Suprapubic skin (tissue), 4 donors: Measurements from ENCODE around the gene CECR2. TPM values are rescaled to one million over a fixed set of nuclear protein-coding genes. Genes with fewer than 3 reads are reported as not detected.
"Not testable (repeated sequence)": the region's sequence is repeated elsewhere in the genome, so short reads cannot be mapped to it uniquely, and the experiment has no call there.

Experiments
- DNase-seq, 2 donors: peaks; one replicate each; pipeline ENCODE4 v3.0.0-alpha.2; 2019; ENCODE audit warnings: low spot score in 2 of 2
- H3K27ac ChIP-seq: fragments of 200-600 bp; sonication (generic); one replicate; pipeline ENCODE4 v1.5.1; 2019
- H3K27me3 ChIP-seq: fragments of 200-600 bp; sonication (generic); one replicate; pipeline ENCODE4 v1.5.1; 2019
- H3K36me3 ChIP-seq: fragments of 200-600 bp; sonication (generic); one replicate; pipeline ENCODE4 v1.5.1; 2019
- H3K4me1 ChIP-seq: fragments of 200-600 bp; sonication (generic); one replicate; pipeline ENCODE4 v1.5.1; 2019
- H3K4me3 ChIP-seq: fragments of 200-600 bp; sonication (generic); one replicate; pipeline ENCODE4 v1.5.1; 2019; ENCODE audit warnings: mild to moderate bottlenecking
- H3K9me3 ChIP-seq: fragments of 200-600 bp; sonication (generic); one replicate; pipeline ENCODE4 v1.5.1; 2019
- CTCF ChIP-seq, 2 donors: fragments of 200-600 bp in 1 of 2; fragments of 450-650 bp in 1 of 2; sonication (generic) in 1 of 2; IDR thresholded peaks; one replicate each; pipeline ENCODE4 v1.5.1; 2016 to 2019; ENCODE audit warnings: antibody characterized with exemption in 2 of 2, mild to moderate bottlenecking in 1 of 2, moderate library complexity in 1 of 2
- EP300 ChIP-seq: sonication (generic); formaldehyde crosslinking; IDR thresholded peaks from one replicate; pipeline ENCODE4 v1.6.1; 2017; ENCODE audit warnings: antibody characterized with exemption
- POLR2A ChIP-seq, 2 donors: fragments of 450-650 bp; IDR thresholded peaks; one replicate each; pipeline ENCODE4 v1.6.1; 2017; ENCODE audit warnings: antibody characterized with exemption in 2 of 2, mild to moderate bottlenecking in 2 of 2, moderate library complexity in 2 of 2
- POLR2AphosphoS5 ChIP-seq, 3 donors: sonication (generic); formaldehyde crosslinking; IDR thresholded peaks; one replicate each; pipeline ENCODE4 v1.6.1; 2017; ENCODE audit warnings: antibody characterized with exemption in 3 of 3
- WGBS: methylation state at CpG from one replicate; pipeline ENCODE4 v1.1.5; 2018; 5-methylcytosine and 5-hydroxymethylcytosine counted together
- total RNA-seq, 4 donors: library from RNA; depleted of rRNA; stranded (reverse); fragments of >200 nt; gene quantifications; one replicate each; pipeline ENCODE4 v1.1.0, GENCODE V29; 2016

Gene CECR2
- total RNA-seq, 4 donors from 2014 or later = 2.5 to 3.9 (median 3.7) TPM

- WGBS = 92% methylated on average over 3 of the region's 3 CpGs
- H3K4me1 ChIP-seq = no peaks in the 10 kb centered on the region
- no peak overlapping the region for H3K27ac ChIP-seq
- DNase-seq = no peak
- H3K4me3 ChIP-seq = no peak overlapping the region
- H3K9me3 ChIP-seq = no peaks in the 10 kb centered on the region
- H3K36me3 ChIP-seq = no peaks in the 10 kb centered on the region
- no peaks in the 10 kb centered on the region for H3K27me3 ChIP-seq
- no peak for TF ChIP-seq EP300
- no peak for TF ChIP-seq CTCF (IDR thresholded peaks at IDR 0.05)
- no peak for TF ChIP-seq POLR2A (IDR thresholded peaks at IDR 0.05)
- TF ChIP-seq POLR2AphosphoS5 (IDR thresholded peaks at IDR 0.05) = no peak
These were observed 138.8 kb downstream of the CECR2 start for GRCh38 chr22:17508110-17508509.

- Histone ChIP-seq H3K4me1 (no peaks in the 10 kb centered on the region), H3K27ac (no peak overlapping the region), H3K9me3 (no peaks in the 10 kb centered on the region), H3K36me3 (no peaks in the 10 kb centered on the region), H3K27me3 (no peaks in the 10 kb centered on the region), H3K4me3 (no peak overlapping the region)
- no peak for DNase-seq
- 90% methylated on average over 4 of the region's 4 CpGs for WGBS
- TF ChIP-seq EP300 = no peak
- no peak for TF ChIP-seq CTCF (IDR thresholded peaks at IDR 0.05)
- TF ChIP-seq POLR2A (IDR thresholded peaks at IDR 0.05) = no peak
- no peak for TF ChIP-seq POLR2AphosphoS5 (IDR thresholded peaks at IDR 0.05)
These were observed 143.7 kb downstream of the CECR2 start for GRCh38 chr22:17512960-17513359.

- no peak for DNase-seq
- Histone ChIP-seq H3K36me3 (no peaks in the 10 kb centered on the region), H3K27ac (no peak overlapping the region), H3K27me3 (no peaks in the 10 kb centered on the region), H3K9me3 (no peaks in the 10 kb centered on the region), H3K4me3 (no peak overlapping the region), H3K4me1 (no peaks in the 10 kb centered on the region)
- 25% methylated on average over 2 of the region's 2 CpGs for WGBS
- TF ChIP-seq CTCF (IDR thresholded peaks at IDR 0.05) (no peak), POLR2AphosphoS5 (IDR thresholded peaks at IDR 0.05) (no peak), EP300 (no peak), POLR2A (IDR thresholded peaks at IDR 0.05) (no peak)
These were observed 144.4 kb downstream of the CECR2 start for GRCh38 chr22:17513612-17514011.

- Histone ChIP-seq H3K27me3 (no peaks in the 10 kb centered on the region), H3K36me3 (no peaks in the 10 kb centered on the region)
- WGBS = 67% methylated on average over 7 of the region's 7 CpGs
These were observed 144.8 kb downstream of the CECR2 start for GRCh38 chr22:17514084-17514483.

GRCh38 chr22:17518406-17518805 is 149.1 kb downstream of the CECR2 start:
- Histone ChIP-seq H3K9me3 (no peaks in the 10 kb centered on the region), H3K4me3 (no peak overlapping the region), H3K4me1 (no peaks in the 10 kb centered on the region), H3K27me3 (no peaks in the 10 kb centered on the region), H3K27ac (no peak overlapping the region), H3K36me3 (no peaks in the 10 kb centered on the region)
- TF ChIP-seq EP300 = no peak
- no peak for TF ChIP-seq POLR2A (IDR thresholded peaks at IDR 0.05)
- TF ChIP-seq CTCF (IDR thresholded peaks at IDR 0.05) = no peak
- no peak for TF ChIP-seq POLR2AphosphoS5 (IDR thresholded peaks at IDR 0.05)
- no peak for DNase-seq
- 36% methylated on average over 3 of the region's 3 CpGs for WGBS

More at GRCh38 chr22:17514084-17514483, 144.8 kb downstream of the CECR2 start:
- Histone ChIP-seq H3K4me3 (no peak overlapping the region), H3K27ac (no peak overlapping the region), H3K4me1 (no peaks in the 10 kb centered on the region), H3K9me3 (no peaks in the 10 kb centered on the region)
- TF ChIP-seq CTCF (IDR thresholded peaks at IDR 0.05) = no peak
- TF ChIP-seq POLR2AphosphoS5 (IDR thresholded peaks at IDR 0.05) = no peak
- TF ChIP-seq POLR2A (IDR thresholded peaks at IDR 0.05) = no peak
- no peak for TF ChIP-seq EP300
- no peak for DNase-seq

- WGBS = 100% methylated on average over 1 of the region's 1 CpG
- H3K4me3 ChIP-seq, H3K27me3 ChIP-seq, H3K4me1 ChIP-seq, H3K27ac ChIP-seq, DNase-seq, H3K36me3 ChIP-seq, H3K9me3 ChIP-seq: not testable (repeated sequence)
These were observed 152.7 kb downstream of the CECR2 start for GRCh38 chr22:17521971-17522370.
